GM12878 (cell line): ENCODE results near the gene TMEM33. TPM values are rescaled to one million over a fixed set of nuclear protein-coding genes. Genes with fewer than 3 reads are reported as not detected.

Experiments
- ATAC-seq: fragments of 200-7000 bp; cut with Tn5 transposase; 3 replicates; pipeline ENCODE4 v1.9.1; 2020; ENCODE audit warnings: mild to moderate bottlenecking, moderate library complexity
- BruUV-seq: library from RNA; stranded (reverse); fragments of 400-500 nt; replicated peaks from 2 replicates; lab custom pipeline; 2021; lab: Mats Ljungman, UMichigan
- CTCF ChIA-PET: fragments of 300-600 bp; sonication (Branson Sonifier 250); formaldehyde crosslinking; extraction: SDS; loops from one replicate; lab custom pipeline; 2021; ENCODE audit warnings: inconsistent platforms; lab: Yijun Ruan, JAX
- POLR2A ChIA-PET: fragments of 350-600 bp; formaldehyde crosslinking; extraction: SDS; loops from one replicate; lab custom pipeline; 2021; ENCODE audit warnings: inconsistent platforms; lab: Charles Lee
- RAD21 ChIA-PET: fragments of 300-600 bp; sonication (Branson Sonifier 250); formaldehyde crosslinking; loops from one replicate; lab custom pipeline; 2023; ENCODE audit warnings: antibody characterized with exemption; ENCODE audit not compliant: unreplicated experiment; lab: Charles Lee
- SMC1A ChIA-PET: fragments of 300-600 bp; sonication (Branson Sonifier 250); formaldehyde crosslinking; loops from one replicate; lab custom pipeline; 2023; ENCODE audit not compliant: unreplicated experiment, uncharacterized antibody; lab: Charles Lee
- DNase-seq: peaks from one replicate; pipeline ENCODE4 v3.0.0-alpha.2; 2011; ENCODE audit warnings: low read depth, low spot score
- FAIRE-seq: peaks from 3 replicates; lab custom pipeline; 2011; peaks lifted over from hg19 to GRCh38; lab: Jason Lieb, UNC
- H2AFZ ChIP-seq: 2 replicates; pipeline ENCODE4 v1.6.0; 2011; ENCODE audit warnings: low read depth, low read length, control low read depth; ENCODE audit not compliant: control insufficient read depth
- H3K27ac ChIP-seq: 2 replicates; pipeline ENCODE4 v1.5.1; 2011; ENCODE audit warnings: control low read depth; ENCODE audit not compliant: control insufficient read depth, insufficient read depth
- H3K27me3 ChIP-seq, 2 experiments: replicated peaks in 1 of 2; 2 replicates each; pipeline versions ENCODE4 v1.6.0 to v1.6.1; 2011; ENCODE audit warnings: low read length in 1 of 2; ENCODE audit not compliant: control insufficient read depth in 2 of 2, insufficient read depth in 2 of 2
- H3K36me3 ChIP-seq, 2 experiments: 2 replicates each; pipeline ENCODE4 v1.5.1; 2011; ENCODE audit warnings: low read length in 1 of 2; ENCODE audit not compliant: control insufficient read depth in 2 of 2, insufficient read depth in 2 of 2
- H3K4me1 ChIP-seq: 2 replicates; pipeline ENCODE4 v1.6.1; 2011; ENCODE audit warnings: mild to moderate bottlenecking, low read length, moderate library complexity, mixed read lengths; ENCODE audit not compliant: control insufficient read depth, insufficient read depth
- H3K4me2 ChIP-seq: 2 replicates; pipeline ENCODE4 v1.6.0; 2011; ENCODE audit warnings: control low read depth; ENCODE audit not compliant: control insufficient read depth, insufficient read depth
- H3K4me3 ChIP-seq: fragments of 200-600 bp; sonication (generic); 2 replicates; pipeline ENCODE4 v1.5.1; 2016
- H3K79me2 ChIP-seq: 2 replicates; pipeline ENCODE4 v1.6.0; 2011; ENCODE audit warnings: low read length; ENCODE audit not compliant: control insufficient read depth, insufficient read depth
- H3K9ac ChIP-seq: 2 replicates; pipeline ENCODE4 v1.8.0; 2011; ENCODE audit warnings: low read length, control low read depth, mixed read lengths; ENCODE audit not compliant: control insufficient read depth, insufficient read depth
- H3K9me3 ChIP-seq: replicated peaks from 3 replicates; pipeline ENCODE4 v1.5.1; 2011; ENCODE audit warnings: mild to moderate bottlenecking, low read length; ENCODE audit not compliant: control insufficient read depth, insufficient read depth
- H4K20me1 ChIP-seq: 2 replicates; pipeline ENCODE4 v1.6.0; 2011; ENCODE audit not compliant: control insufficient read depth, insufficient read depth
- ASH2L ChIP-seq: fragments of 300-600, 200-600 bp; sonication (generic); IDR thresholded peaks from 2 replicates; pipeline ENCODE4 v1.6.1; 2017; ENCODE audit warnings: low read depth, mild to moderate bottlenecking, borderline replicate concordance
- BMI1 ChIP-seq: fragments of 450-650 bp; IDR thresholded peaks from 2 replicates; pipeline ENCODE4 v1.6.1; 2016; ENCODE audit warnings: mild to moderate bottlenecking, moderate library complexity, borderline replicate concordance
- CBX5 ChIP-seq: sonication (generic); IDR thresholded peaks from 2 replicates; pipeline ENCODE4 v1.6.1; 2016; ENCODE audit warnings: low read depth, moderate library complexity, mild to moderate bottlenecking, inconsistent platforms
- HDAC6 ChIP-seq: fragments of 200-600 bp; sonication (generic); IDR thresholded peaks from one replicate; pipeline ENCODE4 v1.8.0; 2017; ENCODE audit warnings: antibody characterized with exemption; ENCODE audit not compliant: unreplicated experiment
- HSF1 ChIP-seq: fragments of 150-350 bp; IDR thresholded peaks from 2 replicates; pipeline ENCODE4 v1.6.1; 2014; ENCODE audit warnings: mild to moderate bottlenecking, low read depth, low read length
- IKZF2 ChIP-seq, 2 experiments: fragments of 450-650 bp; IDR thresholded peaks; 2 replicates each; pipeline ENCODE4 v1.6.1; 2017; ENCODE audit warnings: mild to moderate bottlenecking in 2 of 2, moderate library complexity in 2 of 2
- KLF5 ChIP-seq: fragments of 450-650 bp; IDR thresholded peaks from 2 replicates; pipeline ENCODE4 v1.6.1; 2014; ENCODE audit warnings: mild to moderate bottlenecking; ENCODE audit not compliant: partially characterized antibody
- MLLT1 ChIP-seq: fragments of 450-650 bp; IDR thresholded peaks from 2 replicates; pipeline ENCODE4 v1.6.1; 2016; ENCODE audit warnings: mild to moderate bottlenecking
- PML ChIP-seq: IDR thresholded peaks from 2 replicates; pipeline ENCODE4 v1.6.1; 2012; ENCODE audit warnings: low read length, inconsistent platforms
- RAD51 ChIP-seq: fragments of 450-650 bp; IDR thresholded peaks from 2 replicates; pipeline ENCODE4 v1.6.1; 2016; ENCODE audit warnings: moderate library complexity, mild to moderate bottlenecking, inconsistent platforms
- SP1 ChIP-seq: IDR thresholded peaks from one replicate; pipeline ENCODE4 v1.6.1; 2011; ENCODE audit warnings: low read depth, low read length
- TCF3 ChIP-seq: IDR thresholded peaks from 2 replicates; pipeline ENCODE4 v1.6.1; 2012; ENCODE audit warnings: low read depth, mild to moderate bottlenecking, low read length, borderline replicate concordance; ENCODE audit not compliant: insufficient read depth
- USF1 ChIP-seq: IDR thresholded peaks from 2 replicates; pipeline ENCODE4 v1.6.1; 2011; ENCODE audit warnings: borderline replicate concordance, low read depth, mild to moderate bottlenecking, moderate library complexity, mixed read lengths, low read length; ENCODE audit not compliant: insufficient read depth; ENCODE audit errors: extremely low read length
- ZNF217 ChIP-seq: fragments of 450-650 bp; IDR thresholded peaks from 2 replicates; pipeline ENCODE4 v1.6.1; 2017; ENCODE audit warnings: antibody characterized with exemption, mild to moderate bottlenecking
- ZSCAN29 ChIP-seq: fragments of 450-650 bp; IDR thresholded peaks from 2 replicates; pipeline ENCODE4 v1.6.1; 2017; ENCODE audit warnings: mild to moderate bottlenecking, moderate library complexity
- WGBS: methylation state at CpG from one replicate; pipeline ENCODE4 v1.1.6; 2016; ENCODE audit warnings: low lambda C conversion rate; ENCODE audit not compliant: insufficient replicate concordance, insufficient coverage; ENCODE audit errors: missing lambda C conversion rate; 5-methylcytosine and 5-hydroxymethylcytosine counted together
- in situ Hi-C: fragments of 300-500 bp; cut with MboI; formaldehyde crosslinking; loops from 9 replicates; pipeline ENCODE4 v1.14.3; 2018; ENCODE audit warnings: mixed read lengths
- intact Hi-C: fragments of 100-400 bp; cut with micrococcal nuclease; formaldehyde crosslinking; loops from one replicate; pipeline ENCODE4 v1.14.2; 2022; ENCODE audit not compliant: unreplicated experiment
- polyA plus RNA-seq, 11 experiments: library from polyadenylated mRNA; depleted of rRNA in 4 of 11; unstranded in 6 of 11; stranded (reverse) in 5 of 11; fragments of >200 nt; fragmentation: Nextera tagmentation in 4 of 11; fragmentation: Illumina TruSeq in 1 of 11; extraction: Ambion mirVana in 4 of 11; extraction: Trizol in 1 of 11; gene quantifications; 1 replicate in 1 of 11; 2 replicates in 10 of 11; pipeline versions ENCODE4 v1.2.1 to v1.2.3, GENCODE V29; 2011 to 2016; ENCODE audit warnings: inconsistent platforms in 2 of 11, missing spikeins in 2 of 11, low read depth in 1 of 11
- total RNA-seq, 4 experiments: library from RNA; depleted of rRNA in 3 of 4; stranded (reverse); fragments of >200 nt in 3 of 4; fragmentation: Illumina TruSeq in 1 of 4; extraction: Trizol in 1 of 4; gene quantifications; 2 replicates each; pipeline versions ENCODE4 v1.2.1 to v1.2.3, GENCODE V29; 2013 to 2021

Gene TMEM33
- total and polyA plus RNA-seq, 10 of the 15 experiments (the other 5 are each of a cell fraction or from before 2014, with no cell fraction given), result 7.9 to 60.2 (median 33.4) TPM

GRCh38 chr4:41989994-41990364 is 54.8 kb downstream of the TMEM33 start:
- H3K36me3 ChIP-seq, result no peaks in the 10 kb centered on the region
- H3K9ac ChIP-seq, result peak overlapping the region; percentile 84
- FAIRE-seq (no peak), ATAC-seq (peak; percentile 24), DNase-seq (no peak)
- peaks cover 29% of the 10 kb centered on the region for H3K79me2 ChIP-seq
- peak overlapping the region; percentile 82 for H3K4me3 ChIP-seq
- 1% methylated on average over 12 of the region's 12 CpGs for WGBS
- no peaks in the 10 kb centered on the region for H3K9me3 ChIP-seq
- in situ Hi-C loops (no loop called here), intact Hi-C loops (loop anchor here (5.0 kb wide), 2 partner anchors 53 to 292 kb away; partner anchors contain the start of gene TMEM33)
- peak overlapping the region; percentile 97 for H2AFZ ChIP-seq
- no TSS peak for BruUV-seq
- ChIA-PET POLR2A (interaction anchor here (1.2 to 2.1 kb wide), 2 partner anchors 14 to 51 kb away, joined by 4 to 8 read pairs; no protein-coding TSS in a partner anchor), CTCF (interaction anchor here (0.9 to 1.7 kb wide), 3 partner anchors 12 to 46 kb away, joined by 3 to 5 read pairs (median 3); no protein-coding TSS in a partner anchor), SMC1A (interaction anchor here (0.8 to 0.9 kb wide), 4 partner anchors 10 to 54 kb away, joined by 3 read pairs; no protein-coding TSS in a partner anchor)
- H3K4me1 ChIP-seq, result no peaks in the 10 kb centered on the region; the same call in 1 of the 2 replicates
- TF ChIP-seq ZNF217, result no peak
- TF ChIP-seq IKZF2 (IDR thresholded peaks at IDR 0.05), result peak; percentile 40 to 52; a peak in 2 of 4 replicates
- no peak for TF ChIP-seq HDAC6
- TF ChIP-seq BMI1, result no peak
- TF ChIP-seq USF1, result no peak
- no peak for TF ChIP-seq TCF3
- TF ChIP-seq RAD51, result no peak
- TF ChIP-seq SP1, result no peak
- TF ChIP-seq ASH2L, result no peak
- TF ChIP-seq KLF5, result no peak
- TF ChIP-seq PML, result no peak
- TF ChIP-seq CBX5, result 0 out of 2 replicates have a peak, but pooled peaks have one; percentile 8
- no peak for TF ChIP-seq MLLT1
- TF ChIP-seq HSF1, result no peak
- no peak for TF ChIP-seq ZSCAN29
- TF ChIP-seq, all 136 proteins: peak for 2
- H3K27ac ChIP-seq, result peak overlapping the region; percentile 74
- peak overlapping the region; percentile 94 for H3K4me2 ChIP-seq
- RAD21 ChIA-PET, result interaction anchor here (0.5 to 1.0 kb wide), 3 partner anchors 14 to 1444 kb away, joined by 3 read pairs; no protein-coding TSS in a partner anchor
- no peaks in the 10 kb centered on the region for H4K20me1 ChIP-seq
- H3K27me3 ChIP-seq, result no peaks in the 10 kb centered on the region
